HFFc6 (cell line): ENCODE measurements around the gene MCU. TPM values are rescaled to one million over a fixed set of nuclear protein-coding genes. Genes with fewer than 3 reads are reported as not detected.
"Not testable (repeated sequence)": the region's sequence is repeated elsewhere in the genome, so short reads cannot be mapped to it uniquely, and the experiment has no call there.

Experiments used
- DNase-seq: peaks from one replicate; pipeline ENCODE4 v3.0.0-alpha.2; 2018
- H3K27ac Mint-ChIP-seq: 2 replicates; pipeline ENCODE4 v1.8.0; 2020; ENCODE audit warnings: mild to moderate bottlenecking, mixed read lengths
- H3K27me3 Mint-ChIP-seq: 2 replicates; pipeline ENCODE4 v1.8.0; 2021; ENCODE audit warnings: mild to moderate bottlenecking, moderate library complexity, mixed read lengths; ENCODE audit not compliant: insufficient read depth
- H3K36me3 Mint-ChIP-seq: 2 replicates; pipeline ENCODE4 v1.8.0; 2021; ENCODE audit warnings: low read depth, mixed read lengths
- H3K4me1 Mint-ChIP-seq: 2 replicates; pipeline ENCODE4 v1.8.0; 2020; ENCODE audit warnings: low read depth, mixed read lengths
- H3K4me3 Mint-ChIP-seq: 2 replicates; pipeline ENCODE4 v1.8.0; 2020; ENCODE audit warnings: mild to moderate bottlenecking, moderate library complexity, mixed read lengths
- H3K9me3 Mint-ChIP-seq: 2 replicates; pipeline ENCODE4 v1.8.0; 2020; ENCODE audit warnings: mild to moderate bottlenecking, mixed read lengths
- total RNA-seq, 6 experiments: library from RNA; stranded (reverse); fragmentation: NEBNext Ultra II Directional; extraction: Animal tissue kit (Norgen Biotek cat#: 25700); gene quantifications; 2 replicates in 1 of 6; 3 replicates in 5 of 6; pipeline ENCODE4 v1.2.3, GENCODE V29; 2021
- TF ChIP-seq, protein P1 (sequence below): fragments of 200-600 bp; sonication (generic); IDR thresholded peaks from 2 replicates; pipeline ENCODE4 v1.5.0; 2021; ENCODE audit warnings: antibody characterized with exemption, mild to moderate bottlenecking

The MCU gene
- total RNA-seq, 6 experiments from 2014 or later, result 28.3 to 36.2 (median 32.3) TPM

DNA sequence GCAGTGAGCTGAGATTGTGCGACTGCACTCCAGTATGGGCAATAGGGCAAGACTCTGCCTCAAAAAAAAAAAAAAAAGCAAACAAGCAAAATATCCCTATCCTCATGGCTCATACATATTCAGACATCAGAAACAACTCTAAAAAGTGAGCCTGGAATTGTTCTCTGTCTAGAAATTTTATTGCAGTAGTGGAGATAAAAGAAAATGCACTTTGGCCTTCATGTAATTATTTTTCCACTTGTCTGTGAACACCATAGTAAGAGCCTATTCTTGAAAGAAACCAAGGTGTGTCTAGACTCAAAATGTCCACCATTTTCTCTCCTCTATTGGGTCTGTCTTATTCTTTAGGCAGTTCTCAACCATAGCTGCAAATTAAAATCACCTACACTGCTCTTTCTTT is 30.5 kb upstream of the MCU start:
- no peak for DNase-seq
- H3K4me1 Mint-ChIP-seq, result peaks cover 25% of the 10 kb centered on the region
- H3K27me3 Mint-ChIP-seq, result no peaks in the 10 kb centered on the region; the same call in 1 of the 2 replicates
- H3K36me3 Mint-ChIP-seq, result no peaks in the 10 kb centered on the region
- no peak overlapping the region for H3K27ac Mint-ChIP-seq
- H3K4me3 Mint-ChIP-seq, result no peak overlapping the region
- no peaks in the 10 kb centered on the region for H3K9me3 Mint-ChIP-seq
- TF ChIP-seq, protein P1, sequence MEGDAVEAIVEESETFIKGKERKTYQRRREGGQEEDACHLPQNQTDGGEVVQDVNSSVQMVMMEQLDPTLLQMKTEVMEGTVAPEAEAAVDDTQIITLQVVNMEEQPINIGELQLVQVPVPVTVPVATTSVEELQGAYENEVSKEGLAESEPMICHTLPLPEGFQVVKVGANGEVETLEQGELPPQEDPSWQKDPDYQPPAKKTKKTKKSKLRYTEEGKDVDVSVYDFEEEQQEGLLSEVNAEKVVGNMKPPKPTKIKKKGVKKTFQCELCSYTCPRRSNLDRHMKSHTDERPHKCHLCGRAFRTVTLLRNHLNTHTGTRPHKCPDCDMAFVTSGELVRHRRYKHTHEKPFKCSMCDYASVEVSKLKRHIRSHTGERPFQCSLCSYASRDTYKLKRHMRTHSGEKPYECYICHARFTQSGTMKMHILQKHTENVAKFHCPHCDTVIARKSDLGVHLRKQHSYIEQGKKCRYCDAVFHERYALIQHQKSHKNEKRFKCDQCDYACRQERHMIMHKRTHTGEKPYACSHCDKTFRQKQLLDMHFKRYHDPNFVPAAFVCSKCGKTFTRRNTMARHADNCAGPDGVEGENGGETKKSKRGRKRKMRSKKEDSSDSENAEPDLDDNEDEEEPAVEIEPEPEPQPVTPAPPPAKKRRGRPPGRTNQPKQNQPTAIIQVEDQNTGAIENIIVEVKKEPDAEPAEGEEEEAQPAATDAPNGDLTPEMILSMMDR, result no peak

DNA sequence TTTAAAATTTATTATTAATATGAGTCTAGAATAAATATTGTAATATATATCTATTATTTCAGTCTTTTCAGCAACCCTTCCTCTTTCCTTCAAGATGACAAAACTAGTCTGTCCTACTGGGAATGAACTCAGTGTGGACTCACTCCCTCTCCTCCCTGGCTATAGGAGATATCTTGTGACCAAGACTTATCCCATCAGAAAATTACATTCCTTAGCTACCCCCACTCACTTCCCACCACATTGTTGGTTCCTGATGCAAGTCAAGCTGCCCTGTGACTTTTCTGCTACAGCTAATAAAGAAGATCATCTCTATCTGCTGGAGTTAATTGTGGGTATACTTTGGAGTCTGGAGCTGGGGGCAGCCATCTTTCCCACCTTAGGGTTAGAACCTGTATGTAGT is 28.0 kb upstream of the MCU start:
- peaks cover 25% of the 10 kb centered on the region for H3K4me1 Mint-ChIP-seq
- H3K27me3 Mint-ChIP-seq, result peaks cover 2% of the 10 kb centered on the region
- no peak overlapping the region for H3K4me3 Mint-ChIP-seq
- TF ChIP-seq, protein P1, result no peak
- no peaks in the 10 kb centered on the region for H3K36me3 Mint-ChIP-seq
- DNase-seq, result no peak
- H3K9me3 Mint-ChIP-seq, result no peaks in the 10 kb centered on the region
- no peak overlapping the region for H3K27ac Mint-ChIP-seq

DNA sequence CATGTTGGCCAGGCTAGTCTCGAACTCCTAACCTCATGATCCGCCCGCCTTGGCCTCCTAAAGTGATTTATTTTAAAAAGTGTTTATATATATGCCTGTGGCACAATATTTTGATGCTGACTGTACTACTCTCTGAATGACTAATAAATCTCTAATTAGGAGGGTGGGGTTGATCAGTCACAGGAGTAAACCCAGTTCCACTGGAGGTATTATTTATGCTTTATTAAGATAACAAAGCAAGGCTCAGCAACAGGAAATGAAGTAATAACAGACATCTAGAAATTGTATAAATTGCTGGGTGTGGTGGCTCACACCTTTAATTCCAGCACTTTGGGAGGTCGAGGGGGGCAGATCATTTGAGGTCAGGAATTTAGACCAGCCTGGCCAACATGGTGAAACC is 26.0 kb upstream of the MCU start:
- DNase-seq, result peak; percentile 80
- peaks cover 2% of the 10 kb centered on the region for H3K27me3 Mint-ChIP-seq
- TF ChIP-seq, protein P1, result no peak
- H3K27ac Mint-ChIP-seq, result peak overlapping the region; percentile 65
- H3K9me3 Mint-ChIP-seq, result no peaks in the 10 kb centered on the region
- peaks cover 12% of the 10 kb centered on the region for H3K4me1 Mint-ChIP-seq
- H3K4me3 Mint-ChIP-seq, result no peak overlapping the region; the same call in 1 of the 2 replicates
- no peaks in the 10 kb centered on the region; the same call in 1 of the 2 replicates for H3K36me3 Mint-ChIP-seq

DNA sequence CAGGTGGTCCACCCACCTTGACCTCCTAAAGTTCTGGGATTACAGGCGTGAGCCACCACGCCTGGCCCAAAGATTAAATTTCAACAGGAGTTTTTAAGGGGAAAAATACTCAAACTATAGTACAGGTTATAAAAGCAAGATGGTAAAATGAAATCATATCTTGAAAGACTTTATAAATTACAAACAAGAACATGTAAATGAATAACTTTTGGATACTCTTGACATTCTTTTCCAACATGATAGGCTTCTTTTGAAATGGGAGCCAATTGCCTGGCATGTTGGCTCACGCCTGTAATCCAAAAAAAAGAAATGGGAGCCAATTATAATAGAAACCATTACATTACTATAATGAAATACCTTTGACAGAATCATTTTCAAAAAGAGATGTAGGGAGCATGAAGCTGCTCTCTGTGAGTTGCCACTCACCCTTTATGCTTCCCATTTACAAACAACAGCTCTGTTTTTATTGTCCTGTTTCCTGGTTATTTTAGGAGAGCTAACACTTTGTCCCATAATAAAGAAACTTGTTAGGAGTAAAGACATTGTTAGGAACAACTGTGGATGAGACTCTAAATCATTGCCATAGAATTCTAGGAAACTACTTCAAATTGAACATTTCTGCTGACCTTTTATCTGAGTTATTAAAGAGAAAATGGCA is 24.6 kb upstream of the MCU start:
- H3K9me3 Mint-ChIP-seq, result peaks cover under 1% of the 10 kb centered on the region; the same call in 1 of the 2 replicates
- TF ChIP-seq, protein P1, result no peak
- no peak overlapping the region for H3K4me3 Mint-ChIP-seq
- no peak for DNase-seq
- H3K27me3 Mint-ChIP-seq, result peaks cover 2% of the 10 kb centered on the region
- no peak overlapping the region for H3K27ac Mint-ChIP-seq
- no peaks in the 10 kb centered on the region; the same call in 1 of the 2 replicates for H3K36me3 Mint-ChIP-seq
- H3K4me1 Mint-ChIP-seq, result peaks cover 25% of the 10 kb centered on the region

DNA sequence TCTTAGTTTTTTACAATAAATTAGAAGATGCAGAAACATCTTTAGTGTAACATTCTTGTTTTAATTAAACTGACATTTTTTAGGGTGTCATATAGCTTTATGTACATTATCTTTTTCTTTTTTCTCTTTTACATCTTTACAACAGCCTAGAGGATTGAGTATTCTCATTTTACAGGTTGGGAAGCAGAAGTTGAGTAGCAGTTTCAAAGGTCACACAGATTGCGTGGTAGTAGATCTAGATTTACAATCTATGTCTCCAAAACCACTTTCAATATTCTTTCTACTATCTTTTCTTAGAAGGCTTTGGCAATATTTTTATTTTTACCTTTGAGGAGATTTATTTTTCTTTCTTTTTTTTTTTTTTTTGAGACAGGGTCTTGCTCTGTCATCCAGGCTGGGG is 18.7 kb upstream of the MCU start:
- peaks cover 10% of the 10 kb centered on the region; the same call in 1 of the 2 replicates for H3K36me3 Mint-ChIP-seq
- H3K27ac Mint-ChIP-seq, result no peak overlapping the region
- no peak for DNase-seq
- H3K27me3 Mint-ChIP-seq, result peaks cover under 1% of the 10 kb centered on the region
- peaks cover 30% of the 10 kb centered on the region for H3K4me1 Mint-ChIP-seq
- TF ChIP-seq, protein P1, result no peak
- H3K9me3 Mint-ChIP-seq, result peaks cover 9% of the 10 kb centered on the region
- H3K4me3 Mint-ChIP-seq, result no peak overlapping the region

DNA sequence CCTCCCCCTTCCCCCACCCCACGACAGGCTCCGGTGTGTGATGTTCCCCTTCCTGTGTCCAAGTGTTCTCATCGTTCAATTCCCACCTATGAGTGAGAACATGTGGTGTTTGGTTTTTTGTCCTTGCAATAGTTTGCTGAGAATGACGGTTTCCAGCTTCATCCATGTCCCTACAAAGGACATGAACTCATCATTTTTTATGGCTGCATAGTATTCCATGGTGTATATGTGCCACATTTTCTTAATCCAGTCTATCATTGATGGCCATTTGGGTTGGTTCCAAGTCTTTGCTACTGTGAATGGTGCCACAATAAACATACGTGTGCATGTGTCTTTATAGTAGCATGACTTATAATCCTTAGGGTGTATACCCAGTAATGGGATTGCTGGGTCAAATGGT is 17.8 kb upstream of the MCU start:
- not testable (repeated sequence) for H3K27me3 Mint-ChIP-seq, H3K4me3 Mint-ChIP-seq, H3K27ac Mint-ChIP-seq, DNase-seq, H3K9me3 Mint-ChIP-seq
- peaks cover 30% of the 10 kb centered on the region for H3K4me1 Mint-ChIP-seq
- H3K36me3 Mint-ChIP-seq, result peaks cover 10% of the 10 kb centered on the region; the same call in 1 of the 2 replicates
